ENCODE measurements around the gene CSAD. TPM values are rescaled to one million over a fixed set of nuclear protein-coding genes. Genes with fewer than 3 reads are reported as not detected.

The CSAD gene
- total and polyA plus RNA-seq, 2 of the 13 experiments (the other 11 are each of a cell fraction or from before 2014, with no cell fraction given): 7.2 to 23.5 TPM

DNA sequence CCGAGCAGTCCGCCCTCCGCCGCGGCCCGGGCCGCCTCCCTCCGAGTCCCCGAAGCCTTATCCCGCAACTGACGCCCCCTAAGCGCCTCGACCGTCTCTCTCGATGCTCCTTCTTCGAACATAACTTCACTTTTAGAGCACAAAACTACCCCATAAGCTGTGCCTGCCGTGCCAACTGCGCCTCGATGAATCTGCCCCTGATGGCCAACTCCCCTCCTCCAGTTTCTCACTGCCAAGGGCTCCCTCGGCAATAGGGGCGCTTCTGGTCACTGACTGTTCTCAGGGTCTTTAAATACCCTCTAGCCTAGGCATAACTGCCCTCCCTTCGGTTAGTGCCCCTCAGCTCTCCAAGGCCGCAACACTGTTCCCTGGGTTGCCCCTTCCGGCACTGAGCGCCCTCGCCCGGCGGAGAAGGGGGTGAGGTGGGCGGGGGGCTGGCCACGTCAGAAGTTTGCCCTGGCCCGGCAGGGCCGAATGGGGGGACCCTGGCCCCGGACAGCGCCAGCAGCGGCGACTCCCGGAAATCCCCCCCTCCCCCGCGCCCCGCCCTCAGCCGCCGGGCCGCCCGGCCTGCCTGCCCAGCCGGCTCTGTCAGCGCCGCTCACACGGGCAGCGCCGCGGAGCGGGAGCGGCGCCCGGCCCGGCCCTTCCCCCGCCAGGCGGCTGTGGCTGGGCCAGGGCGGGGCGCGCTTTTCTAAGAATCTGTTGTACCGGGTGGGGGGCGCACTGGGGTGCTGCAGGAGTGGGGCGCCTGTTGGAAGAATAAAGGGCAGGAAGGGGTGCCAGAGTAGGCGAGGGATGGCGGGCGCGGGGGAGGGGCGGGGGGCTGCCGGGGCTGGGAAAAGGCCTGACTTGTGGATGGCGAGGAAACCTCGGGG, 40.7 kb upstream of the CSAD start (continued):
- TF ChIP-seq PBX2 (CRISPR knock-in tag; IDR thresholded peaks at IDR 0.05) (no peak), DMAP1 (CRISPR knock-in tag; IDR thresholded peaks at IDR 0.05) (peak; percentile 49; the same call in 1 of the 2 replicates), HES4 (CRISPR knock-in tag; IDR thresholded peaks at IDR 0.05; ENCODE audit: borderline replicate concordance) (peak; percentile 55; the same call in 1 of the 2 replicates), GABPB1 (CRISPR knock-in tag; IDR thresholded peaks at IDR 0.05) (peak; percentile 80), ZMYM4 (CRISPR knock-in tag; IDR thresholded peaks at IDR 0.05) (peak; percentile 53; the same call in 1 of the 2 replicates), MED13 (CRISPR knock-in tag; IDR thresholded peaks at IDR 0.05) (0 out of 2 replicates have a peak, but pooled peaks have one; percentile 40), ZNF574 (CRISPR knock-in tag; IDR thresholded peaks at IDR 0.05) (peak; percentile 60), ZFYVE20 (CRISPR knock-in tag; IDR thresholded peaks at IDR 0.05; ENCODE audit: borderline replicate concordance, low read depth) (no peak), ZNF235 (CRISPR knock-in tag; IDR thresholded peaks at IDR 0.05; ENCODE audit: borderline replicate concordance) (peak; percentile 43; the same call in 1 of the 2 replicates)
- TF ChIP-seq, protein P1, sequence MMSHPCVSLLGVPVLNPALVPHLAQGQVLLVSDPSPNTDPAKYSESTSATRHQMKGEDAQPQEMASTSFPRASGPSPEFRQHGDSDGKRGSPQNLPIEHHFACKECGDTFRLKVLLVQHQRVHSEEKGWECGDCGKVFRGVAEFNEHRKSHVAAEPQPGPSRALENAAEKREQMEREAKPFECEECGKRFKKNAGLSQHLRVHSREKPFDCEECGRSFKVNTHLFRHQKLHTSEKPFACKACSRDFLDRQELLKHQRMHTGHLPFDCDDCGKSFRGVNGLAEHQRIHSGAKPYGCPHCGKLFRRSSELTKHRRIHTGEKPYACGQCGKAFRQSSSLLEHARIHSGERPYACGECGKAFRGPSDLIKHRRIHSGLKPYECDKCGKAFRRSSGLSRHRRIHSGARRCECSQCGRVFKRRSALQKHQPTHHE (CRISPR knock-in tag; IDR thresholded peaks at IDR 0.05; ENCODE audit: borderline replicate concordance): 0 out of 2 replicates have a peak, but pooled peaks have one; percentile 56
- TF ChIP-seq, protein P2, sequence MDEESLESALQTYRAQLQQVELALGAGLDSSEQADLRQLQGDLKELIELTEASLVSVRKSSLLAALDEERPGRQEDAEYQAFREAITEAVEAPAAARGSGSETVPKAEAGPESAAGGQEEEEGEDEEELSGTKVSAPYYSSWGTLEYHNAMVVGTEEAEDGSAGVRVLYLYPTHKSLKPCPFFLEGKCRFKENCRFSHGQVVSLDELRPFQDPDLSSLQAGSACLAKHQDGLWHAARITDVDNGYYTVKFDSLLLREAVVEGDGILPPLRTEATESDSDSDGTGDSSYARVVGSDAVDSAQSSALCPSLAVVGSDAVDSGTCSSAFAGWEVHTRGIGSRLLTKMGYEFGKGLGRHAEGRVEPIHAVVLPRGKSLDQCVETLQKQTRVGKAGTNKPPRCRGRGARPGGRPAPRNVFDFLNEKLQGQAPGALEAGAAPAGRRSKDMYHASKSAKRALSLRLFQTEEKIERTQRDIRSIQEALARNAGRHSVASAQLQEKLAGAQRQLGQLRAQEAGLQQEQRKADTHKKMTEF (CRISPR knock-in tag; IDR thresholded peaks at IDR 0.05): 0 out of 2 replicates have a peak, but pooled peaks have one; percentile 24
- TF ChIP-seq, protein P3, sequence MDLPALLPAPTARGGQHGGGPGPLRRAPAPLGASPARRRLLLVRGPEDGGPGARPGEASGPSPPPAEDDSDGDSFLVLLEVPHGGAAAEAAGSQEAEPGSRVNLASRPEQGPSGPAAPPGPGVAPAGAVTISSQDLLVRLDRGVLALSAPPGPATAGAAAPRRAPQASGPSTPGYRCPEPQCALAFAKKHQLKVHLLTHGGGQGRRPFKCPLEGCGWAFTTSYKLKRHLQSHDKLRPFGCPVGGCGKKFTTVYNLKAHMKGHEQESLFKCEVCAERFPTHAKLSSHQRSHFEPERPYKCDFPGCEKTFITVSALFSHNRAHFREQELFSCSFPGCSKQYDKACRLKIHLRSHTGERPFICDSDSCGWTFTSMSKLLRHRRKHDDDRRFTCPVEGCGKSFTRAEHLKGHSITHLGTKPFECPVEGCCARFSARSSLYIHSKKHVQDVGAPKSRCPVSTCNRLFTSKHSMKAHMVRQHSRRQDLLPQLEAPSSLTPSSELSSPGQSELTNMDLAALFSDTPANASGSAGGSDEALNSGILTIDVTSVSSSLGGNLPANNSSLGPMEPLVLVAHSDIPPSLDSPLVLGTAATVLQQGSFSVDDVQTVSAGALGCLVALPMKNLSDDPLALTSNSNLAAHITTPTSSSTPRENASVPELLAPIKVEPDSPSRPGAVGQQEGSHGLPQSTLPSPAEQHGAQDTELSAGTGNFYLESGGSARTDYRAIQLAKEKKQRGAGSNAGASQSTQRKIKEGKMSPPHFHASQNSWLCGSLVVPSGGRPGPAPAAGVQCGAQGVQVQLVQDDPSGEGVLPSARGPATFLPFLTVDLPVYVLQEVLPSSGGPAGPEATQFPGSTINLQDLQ (CRISPR knock-in tag; IDR thresholded peaks at IDR 0.05): no peak
- TF ChIP-seq, protein P4, sequence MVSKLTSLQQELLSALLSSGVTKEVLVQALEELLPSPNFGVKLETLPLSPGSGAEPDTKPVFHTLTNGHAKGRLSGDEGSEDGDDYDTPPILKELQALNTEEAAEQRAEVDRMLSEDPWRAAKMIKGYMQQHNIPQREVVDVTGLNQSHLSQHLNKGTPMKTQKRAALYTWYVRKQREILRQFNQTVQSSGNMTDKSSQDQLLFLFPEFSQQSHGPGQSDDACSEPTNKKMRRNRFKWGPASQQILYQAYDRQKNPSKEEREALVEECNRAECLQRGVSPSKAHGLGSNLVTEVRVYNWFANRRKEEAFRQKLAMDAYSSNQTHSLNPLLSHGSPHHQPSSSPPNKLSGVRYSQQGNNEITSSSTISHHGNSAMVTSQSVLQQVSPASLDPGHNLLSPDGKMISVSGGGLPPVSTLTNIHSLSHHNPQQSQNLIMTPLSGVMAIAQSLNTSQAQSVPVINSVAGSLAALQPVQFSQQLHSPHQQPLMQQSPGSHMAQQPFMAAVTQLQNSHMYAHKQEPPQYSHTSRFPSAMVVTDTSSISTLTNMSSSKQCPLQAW (CRISPR knock-in tag; IDR thresholded peaks at IDR 0.05): peak; percentile 72; the same call in 1 of the 2 replicates
- TF ChIP-seq, protein P5, sequence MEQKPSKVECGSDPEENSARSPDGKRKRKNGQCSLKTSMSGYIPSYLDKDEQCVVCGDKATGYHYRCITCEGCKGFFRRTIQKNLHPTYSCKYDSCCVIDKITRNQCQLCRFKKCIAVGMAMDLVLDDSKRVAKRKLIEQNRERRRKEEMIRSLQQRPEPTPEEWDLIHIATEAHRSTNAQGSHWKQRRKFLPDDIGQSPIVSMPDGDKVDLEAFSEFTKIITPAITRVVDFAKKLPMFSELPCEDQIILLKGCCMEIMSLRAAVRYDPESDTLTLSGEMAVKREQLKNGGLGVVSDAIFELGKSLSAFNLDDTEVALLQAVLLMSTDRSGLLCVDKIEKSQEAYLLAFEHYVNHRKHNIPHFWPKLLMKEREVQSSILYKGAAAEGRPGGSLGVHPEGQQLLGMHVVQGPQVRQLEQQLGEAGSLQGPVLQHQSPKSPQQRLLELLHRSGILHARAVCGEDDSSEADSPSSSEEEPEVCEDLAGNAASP (CRISPR knock-in tag; IDR thresholded peaks at IDR 0.05; ENCODE audit: borderline replicate concordance): peak; percentile 39; the same call in 1 of the 2 replicates

Measured in HepG2 (cell line).